Measurements from ENCODE around the gene NFE2L1. TPM values are rescaled to one million over a fixed set of nuclear protein-coding genes. Genes with fewer than 3 reads are reported as not detected.

NFE2L1 gene
- total RNA-seq, 4 donors from 2014 or later, result 144 to 255 (median 168) TPM

DNA sequence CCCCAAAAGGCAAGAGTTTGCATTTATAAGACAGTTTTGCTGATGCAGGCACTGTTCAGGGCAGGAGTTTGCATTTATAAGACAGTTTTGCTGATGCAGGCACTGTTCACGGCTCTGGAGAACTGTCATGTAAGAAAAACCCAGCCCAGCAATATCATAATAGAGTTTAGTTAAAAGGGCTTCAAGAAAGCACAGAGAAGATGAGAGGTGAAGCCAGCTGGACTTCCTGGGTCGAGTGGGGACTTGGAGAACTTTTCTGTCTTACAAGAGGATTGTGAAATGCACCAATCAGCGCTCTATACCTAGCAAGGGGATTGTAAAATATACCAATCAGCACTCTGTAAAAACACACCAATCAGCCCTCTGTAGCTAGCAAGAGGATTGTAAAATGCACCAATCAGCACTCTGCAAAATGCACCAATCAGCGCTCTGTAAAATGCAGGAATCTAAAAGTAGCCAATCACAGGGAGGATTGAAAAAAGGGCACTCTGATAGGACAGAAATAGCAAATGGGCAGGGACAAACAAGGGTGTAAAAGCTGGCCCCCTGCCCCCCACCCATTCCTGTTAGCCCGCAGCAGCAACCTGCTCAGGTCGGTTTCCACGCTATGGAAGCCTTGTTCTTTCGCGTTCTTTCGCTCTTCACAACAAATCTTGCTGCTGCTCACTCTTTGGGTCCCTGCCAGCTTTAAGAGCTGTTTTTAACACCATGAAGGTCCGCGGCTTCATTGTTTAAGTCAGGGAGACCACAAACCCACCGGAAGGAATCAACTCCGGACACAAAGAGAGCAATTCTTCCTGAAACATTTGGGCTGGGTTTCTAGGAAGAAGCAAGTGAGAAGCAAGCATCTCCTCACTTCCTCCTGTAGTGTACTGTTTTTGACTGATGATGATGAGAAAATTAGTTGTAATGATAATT lies 54.9 kb downstream of the NFE2L1 start:
- DNase-seq (ENCODE audit: low spot score) (no peak), ATAC-seq (ENCODE audit: low FRiP score) (no peak)
- no peak for TF ChIP-seq CTCF (IDR thresholded peaks at IDR 0.05)

- ATAC-seq (ENCODE audit: low FRiP score) (no peak), DNase-seq (ENCODE audit: low spot score) (no peak)
- no peak for TF ChIP-seq CTCF (IDR thresholded peaks at IDR 0.05)
Observed at GRCh38 chr17:48104440-48104839, 56.3 kb downstream of the NFE2L1 start.

- DNase-seq (ENCODE audit: low spot score) (no peak), ATAC-seq (ENCODE audit: low FRiP score) (no peak)
- no peak for TF ChIP-seq CTCF (IDR thresholded peaks at IDR 0.05)
Observed at GRCh38 chr17:48106802-48107136, 58.6 kb downstream of the NFE2L1 start.

DNA sequence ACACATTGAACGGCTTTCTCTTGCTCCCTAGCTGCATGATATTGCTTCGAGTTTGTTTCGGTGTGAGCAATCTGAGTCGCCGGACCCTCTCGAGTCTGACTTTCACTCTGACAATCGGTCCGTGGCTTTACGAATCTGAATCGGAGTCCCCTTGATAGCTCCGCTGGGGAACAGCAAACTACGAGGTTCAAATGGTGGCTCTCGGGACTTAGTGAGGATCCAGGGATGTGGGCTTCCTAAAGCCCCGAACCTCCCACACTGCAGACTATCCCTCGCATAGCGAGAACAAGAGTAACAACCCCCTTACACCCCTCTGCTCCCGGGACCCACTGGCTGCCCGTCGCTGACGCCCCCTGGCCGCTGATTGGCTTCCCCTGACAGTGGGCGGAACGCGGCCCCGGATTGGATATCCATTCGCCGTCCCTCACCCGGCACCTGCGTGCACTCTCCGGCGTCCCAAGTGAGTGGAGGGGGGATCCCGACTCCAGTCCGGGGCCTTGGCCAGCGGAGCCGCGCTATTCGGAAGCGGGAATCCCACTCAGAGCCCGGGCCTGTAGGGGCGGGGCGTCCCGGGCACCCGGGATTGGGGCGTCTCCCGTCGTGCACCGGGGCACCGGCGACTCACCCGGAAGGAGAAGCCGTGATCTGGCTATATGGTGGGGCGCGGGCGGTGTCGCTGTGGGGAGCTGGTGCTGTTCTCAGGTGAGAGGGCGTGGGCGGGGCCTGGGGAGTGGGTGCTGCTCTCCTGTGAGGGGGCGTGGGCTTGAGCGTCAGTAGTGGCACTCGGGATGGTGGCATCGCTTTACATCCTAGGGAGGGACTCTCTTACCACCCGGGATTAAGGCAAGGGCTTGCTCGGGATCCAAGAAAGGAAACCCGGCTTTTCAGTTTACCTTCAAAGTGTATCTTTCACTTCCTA lies 59.2 kb downstream of the NFE2L1 start, which contains the start of gene SNX11:
Gene SNX11 (plus strand): TSS at position 630 of the 919 bp plus-strand sequence. CDS start 4,278 bp downstream, outside the sequence.
- DNase-seq (ENCODE audit: low spot score), result peak; percentile 86
- TF ChIP-seq CTCF (IDR thresholded peaks at IDR 0.05), result no peak
- ATAC-seq (ENCODE audit: low FRiP score), result peak; percentile 97

DNA sequence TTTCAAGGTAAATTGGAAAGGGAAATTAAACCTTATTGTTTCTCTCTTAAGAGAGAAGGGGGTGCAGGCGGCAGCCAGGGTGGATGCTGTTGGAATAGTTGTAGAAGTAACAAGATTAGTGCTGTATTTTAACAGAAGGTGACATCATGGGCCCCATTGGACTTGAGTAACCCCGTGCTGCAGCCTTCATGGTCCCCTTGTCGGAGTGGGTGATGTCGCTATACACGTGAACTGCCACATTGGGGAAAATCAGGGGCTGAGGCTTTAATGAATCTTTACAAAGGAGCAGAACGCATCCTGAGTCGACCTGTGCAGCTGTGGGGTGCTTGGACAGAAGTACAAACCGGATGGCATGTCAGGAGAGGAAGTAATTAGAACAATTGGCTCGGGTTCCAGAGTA lies 62.6 kb downstream of the NFE2L1 start:
- DNase-seq (ENCODE audit: low spot score), result no peak
- no peak for ATAC-seq (ENCODE audit: low FRiP score)
- no peak for TF ChIP-seq CTCF (IDR thresholded peaks at IDR 0.05)

Small RNA genes within 50 kb of the gene (small RNA-seq; reads per million reads assigned to genes)
- gene AC004477.2 (not detected), gene MIR152 (143 reads per million, percentile 97 among the genes with 10 or more reads in this experiment), gene RNU6-1201P (not detected)

Other genes starting within 250 kb of the NFE2L1 start
- 10 to 100 TPM in 1 of 4 donors, 1 to 10 TPM in 3; 2.6 to 13.9 (median 4.6) TPM for gene OSBPL7, start 226.6 kb upstream of the NFE2L1 start, total RNA-seq
- 10 to 100 TPM; 23.1 to 50.5 (median 36.8) TPM for gene MRPL10, start 216.8 kb upstream of the NFE2L1 start, total RNA-seq
- under 1 TPM in 1 of 4 donors, not detected in 3; 0.24 TPM for gene LRRC46, start 216.7 kb upstream of the NFE2L1 start, total RNA-seq
- 10 to 100 TPM; 43.6 to 72.6 (median 60.3) TPM for gene SCRN2, start 207.1 kb upstream of the NFE2L1 start, total RNA-seq
- gene SP6, start 197.2 kb upstream of the NFE2L1 start, total RNA-seq, result 1 to 10 TPM in 3 of 4 donors, under 1 TPM in 1; 0.74 to 1.7 (median 1.2) TPM
- gene SP2, start 152.1 kb upstream of the NFE2L1 start, total RNA-seq, result 1 to 10 TPM; 2.9 to 8.5 (median 6.9) TPM
- 10 to 100 TPM; 20.1 to 39.7 (median 30.8) TPM for gene PNPO, start 106.8 kb upstream of the NFE2L1 start, total RNA-seq
- gene PRR15L, start 90.5 kb upstream of the NFE2L1 start, total RNA-seq, result 1 to 10 TPM in 2 of 4 donors, not detected in 2; 2.4 to 6.6 TPM
- 100 to 1,000 TPM in 2 of 4 donors, 10 to 100 TPM in 2; 72.4 to 156 (median 100) TPM for gene CDK5RAP3, start 77.2 kb upstream of the NFE2L1 start, total RNA-seq
- 10 to 100 TPM; 43.8 to 61.8 (median 49.7) TPM for gene COPZ2, start 10.6 kb upstream of the NFE2L1 start, total RNA-seq
- 10 to 100 TPM; 16.0 to 28.9 (median 24.1) TPM for gene CBX1, start 53.1 kb downstream of the NFE2L1 start, total RNA-seq
- 10 to 100 TPM; 10.1 to 19.1 (median 18.4) TPM for gene SNX11, start 59.4 kb downstream of the NFE2L1 start, total RNA-seq